ENCODE results near the gene ITGB5.
A peak's percentile ranks its signal among the peaks of the same experiment; 100 is the strongest.

Gene ITGB5, protein sequence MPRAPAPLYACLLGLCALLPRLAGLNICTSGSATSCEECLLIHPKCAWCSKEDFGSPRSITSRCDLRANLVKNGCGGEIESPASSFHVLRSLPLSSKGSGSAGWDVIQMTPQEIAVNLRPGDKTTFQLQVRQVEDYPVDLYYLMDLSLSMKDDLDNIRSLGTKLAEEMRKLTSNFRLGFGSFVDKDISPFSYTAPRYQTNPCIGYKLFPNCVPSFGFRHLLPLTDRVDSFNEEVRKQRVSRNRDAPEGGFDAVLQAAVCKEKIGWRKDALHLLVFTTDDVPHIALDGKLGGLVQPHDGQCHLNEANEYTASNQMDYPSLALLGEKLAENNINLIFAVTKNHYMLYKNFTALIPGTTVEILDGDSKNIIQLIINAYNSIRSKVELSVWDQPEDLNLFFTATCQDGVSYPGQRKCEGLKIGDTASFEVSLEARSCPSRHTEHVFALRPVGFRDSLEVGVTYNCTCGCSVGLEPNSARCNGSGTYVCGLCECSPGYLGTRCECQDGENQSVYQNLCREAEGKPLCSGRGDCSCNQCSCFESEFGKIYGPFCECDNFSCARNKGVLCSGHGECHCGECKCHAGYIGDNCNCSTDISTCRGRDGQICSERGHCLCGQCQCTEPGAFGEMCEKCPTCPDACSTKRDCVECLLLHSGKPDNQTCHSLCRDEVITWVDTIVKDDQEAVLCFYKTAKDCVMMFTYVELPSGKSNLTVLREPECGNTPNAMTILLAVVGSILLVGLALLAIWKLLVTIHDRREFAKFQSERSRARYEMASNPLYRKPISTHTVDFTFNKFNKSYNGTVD

DNA sequence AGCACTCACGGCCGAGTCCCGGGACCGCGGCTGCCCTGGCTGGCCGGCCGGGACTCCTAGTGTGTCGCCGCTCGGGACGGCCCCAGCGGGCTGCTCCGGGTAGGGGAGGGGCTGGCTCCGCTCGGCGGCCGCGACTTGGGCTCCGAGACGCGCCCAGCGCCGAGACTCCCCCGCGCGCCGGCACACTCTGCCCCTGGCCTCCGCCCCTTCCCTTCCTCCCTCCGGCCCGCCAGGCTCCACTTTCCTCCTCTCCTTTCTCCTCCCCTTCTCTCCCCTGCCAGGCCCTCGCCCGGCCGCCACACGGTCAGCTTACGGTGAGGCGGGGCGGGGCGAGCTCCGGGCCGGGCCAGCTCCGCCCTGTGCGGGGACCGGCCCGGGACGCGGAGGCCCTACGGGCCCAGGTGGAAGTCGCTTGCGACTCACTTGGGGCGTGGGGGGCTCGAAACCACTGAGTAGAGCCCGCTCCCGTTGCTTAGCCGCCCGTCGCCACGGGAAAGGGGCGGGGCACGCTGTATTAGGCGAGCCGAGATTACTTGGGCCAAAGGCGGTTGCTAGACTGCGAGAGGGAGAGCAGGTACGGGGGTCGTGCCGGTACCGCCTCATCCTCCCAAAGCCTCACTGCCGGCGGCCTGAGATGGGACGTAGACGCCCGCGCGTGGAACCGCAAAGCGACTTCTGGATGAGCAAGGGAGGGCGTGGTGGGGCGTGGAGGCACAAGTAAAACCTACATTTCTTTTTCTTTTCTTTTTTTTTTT, at the start of gene ITGB5:
TSS of gene ITGB5 (minus strand) at position 189 of the 755 bp plus-strand sequence. CDS start 365 bp downstream, outside the sequence.
- TF ChIP-seq, protein P1, sequence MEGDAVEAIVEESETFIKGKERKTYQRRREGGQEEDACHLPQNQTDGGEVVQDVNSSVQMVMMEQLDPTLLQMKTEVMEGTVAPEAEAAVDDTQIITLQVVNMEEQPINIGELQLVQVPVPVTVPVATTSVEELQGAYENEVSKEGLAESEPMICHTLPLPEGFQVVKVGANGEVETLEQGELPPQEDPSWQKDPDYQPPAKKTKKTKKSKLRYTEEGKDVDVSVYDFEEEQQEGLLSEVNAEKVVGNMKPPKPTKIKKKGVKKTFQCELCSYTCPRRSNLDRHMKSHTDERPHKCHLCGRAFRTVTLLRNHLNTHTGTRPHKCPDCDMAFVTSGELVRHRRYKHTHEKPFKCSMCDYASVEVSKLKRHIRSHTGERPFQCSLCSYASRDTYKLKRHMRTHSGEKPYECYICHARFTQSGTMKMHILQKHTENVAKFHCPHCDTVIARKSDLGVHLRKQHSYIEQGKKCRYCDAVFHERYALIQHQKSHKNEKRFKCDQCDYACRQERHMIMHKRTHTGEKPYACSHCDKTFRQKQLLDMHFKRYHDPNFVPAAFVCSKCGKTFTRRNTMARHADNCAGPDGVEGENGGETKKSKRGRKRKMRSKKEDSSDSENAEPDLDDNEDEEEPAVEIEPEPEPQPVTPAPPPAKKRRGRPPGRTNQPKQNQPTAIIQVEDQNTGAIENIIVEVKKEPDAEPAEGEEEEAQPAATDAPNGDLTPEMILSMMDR (IDR thresholded peaks at IDR 0.05; ENCODE audit: low read depth, low read length, missing control alignments): no peak
- DNase-seq (ENCODE audit: low read depth): peak; percentile 43
- peak within 1 kb of the TSS; percentile 70 for H3K4me3 ChIP-seq (ENCODE audit: low read depth, low read length)
- in situ Hi-C loops (cut with HindIII; ENCODE audit: low sequenced_read_pairs): no loop called here

DNA sequence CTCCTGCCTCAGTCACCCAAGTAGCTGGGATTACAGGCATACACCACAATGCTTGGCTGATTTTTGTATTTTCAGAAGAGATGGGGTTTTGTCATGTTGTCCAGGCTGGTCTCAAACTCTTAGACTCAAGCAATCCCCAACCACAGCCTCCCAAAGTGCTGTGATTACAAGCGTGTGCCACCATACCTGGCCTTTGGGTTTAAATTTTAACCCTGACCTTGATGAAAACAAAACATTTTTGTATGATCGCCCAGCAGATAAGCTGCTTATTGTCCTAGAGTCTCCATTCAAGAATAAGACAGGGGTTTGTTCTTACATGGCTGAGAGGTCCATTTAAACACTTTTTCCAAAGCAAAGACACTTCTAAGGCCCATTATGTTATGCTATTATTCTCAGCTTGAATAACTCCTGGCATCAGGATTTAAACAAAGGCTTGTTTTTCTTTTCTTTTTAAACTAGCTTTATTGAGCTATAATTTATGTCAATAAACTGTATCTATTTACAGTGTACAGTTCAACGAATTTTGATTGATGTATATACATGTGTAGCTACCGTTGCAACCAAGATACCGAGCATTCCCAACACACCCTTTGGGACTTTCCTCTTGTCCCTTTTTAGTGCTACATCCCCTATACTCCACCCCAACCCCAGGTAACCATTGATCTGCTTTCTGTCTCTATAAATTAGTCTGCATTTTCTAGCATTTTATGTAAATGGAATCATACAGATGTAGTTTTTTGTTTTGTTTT, 48.8 kb upstream of the ITGB5 start:
- TF ChIP-seq, protein P1 (IDR thresholded peaks at IDR 0.05; ENCODE audit: low read depth, low read length, missing control alignments): no peak
- no peak for DNase-seq (ENCODE audit: low read depth)
- in situ Hi-C loops (cut with HindIII; ENCODE audit: low sequenced_read_pairs): loop anchor here (10.0 kb wide), 1 partner anchor 499 kb away; no protein-coding TSS in a partner anchor
- no peak overlapping the region for H3K4me3 ChIP-seq (ENCODE audit: low read depth, low read length)

DNA sequence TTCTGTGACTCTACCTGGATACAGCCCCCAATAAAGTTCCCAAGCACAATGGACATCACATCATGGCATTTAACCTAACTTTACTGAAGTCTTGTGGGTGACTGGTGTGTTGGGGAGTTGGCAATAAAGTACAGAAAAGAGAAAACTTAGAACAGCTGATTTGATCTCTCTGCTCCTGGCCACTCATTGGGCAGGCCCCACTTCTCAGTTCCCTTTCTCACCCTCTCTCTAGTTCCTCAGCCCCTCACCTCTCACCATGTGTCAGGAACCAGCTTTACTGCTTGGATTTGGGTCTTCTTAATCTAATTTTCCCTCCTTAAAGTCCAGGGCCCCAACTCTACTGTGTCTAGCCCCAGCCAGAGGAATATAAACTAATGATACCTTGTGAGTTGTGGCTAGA, 48.1 kb upstream of the ITGB5 start:
- TF ChIP-seq, protein P1 (IDR thresholded peaks at IDR 0.05; ENCODE audit: low read depth, low read length, missing control alignments): no peak
- H3K4me3 ChIP-seq (ENCODE audit: low read depth, low read length): no peak overlapping the region
- no peak for DNase-seq (ENCODE audit: low read depth)
- in situ Hi-C loops (cut with HindIII; ENCODE audit: low sequenced_read_pairs): loop anchor here (10.0 kb wide), 1 partner anchor 500 kb away; no protein-coding TSS in a partner anchor

DNA sequence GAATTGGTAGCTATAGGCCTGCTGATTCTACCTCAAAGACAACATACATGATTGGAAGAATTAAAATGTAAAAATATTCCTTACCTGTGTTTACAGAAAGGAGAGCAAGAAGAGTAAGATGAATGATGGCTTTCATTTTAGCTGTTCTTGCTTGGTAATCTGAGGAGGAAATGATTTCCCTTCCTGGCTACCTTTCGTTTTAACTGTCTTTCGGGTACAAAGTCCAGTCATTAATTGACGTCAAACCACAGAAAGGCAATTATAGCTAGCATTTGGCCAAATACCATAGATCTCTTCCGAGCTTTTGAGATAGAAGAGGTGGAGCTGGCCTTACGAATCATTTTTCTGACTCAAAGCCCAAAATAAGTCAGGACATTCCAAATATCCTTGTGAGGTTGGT, 47.4 kb upstream of the ITGB5 start, which contains the start of gene MUC13:
TSS of gene MUC13 (minus strand) at position 175 of the 400 bp plus-strand sequence. CDS start at position 136, 39 bp downstream.
- in situ Hi-C loops (cut with HindIII; ENCODE audit: low sequenced_read_pairs): loop anchor here (10.0 kb wide), 1 partner anchor 500 kb away; no protein-coding TSS in a partner anchor
- no peak for DNase-seq (ENCODE audit: low read depth)
- TF ChIP-seq, protein P1 (IDR thresholded peaks at IDR 0.05; ENCODE audit: low read depth, low read length, missing control alignments): no peak
- no peak within 1 kb of the TSS for H3K4me3 ChIP-seq (ENCODE audit: low read depth, low read length)

DNA sequence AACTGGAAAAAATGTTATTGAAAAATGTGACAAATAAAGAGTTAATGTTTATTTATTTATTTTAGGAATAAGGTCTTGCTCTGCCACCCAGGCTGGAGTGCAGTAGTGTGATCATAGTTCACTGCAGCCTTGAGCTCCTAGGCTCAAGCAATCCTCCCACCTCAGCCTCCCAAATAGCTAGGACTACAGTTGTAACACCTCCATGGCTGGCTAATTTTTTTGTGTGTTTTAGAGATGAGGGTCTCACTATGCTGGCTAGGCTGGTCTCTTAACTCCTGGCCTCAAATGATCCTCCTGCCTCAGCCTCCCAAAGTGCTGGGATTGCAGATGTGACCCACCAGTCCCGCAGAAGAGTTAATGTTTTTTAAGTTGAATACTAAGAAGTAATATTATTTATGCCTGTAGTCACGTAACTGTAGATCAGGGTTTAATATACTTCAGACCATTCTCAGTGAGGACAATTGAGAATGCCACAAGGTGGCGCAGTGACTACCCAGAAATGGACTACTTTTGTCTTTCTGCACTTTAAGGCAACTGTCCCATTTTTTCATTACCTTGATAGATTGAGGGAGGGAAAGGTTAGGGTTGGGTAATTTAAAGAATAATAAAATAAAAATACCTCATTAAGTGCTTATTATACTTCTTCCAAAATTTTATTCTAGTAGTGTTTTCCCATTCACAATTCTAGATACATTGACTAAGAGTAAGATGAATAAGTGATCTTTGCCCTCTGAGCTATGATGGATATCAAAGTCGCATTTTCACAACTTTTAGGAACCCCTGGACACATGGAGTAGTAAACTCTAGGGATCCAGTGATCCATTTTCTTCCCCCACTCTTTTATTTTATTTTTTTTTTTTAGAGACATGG, 41.4 kb upstream of the ITGB5 start:
- TF ChIP-seq, protein P1 (IDR thresholded peaks at IDR 0.05; ENCODE audit: low read depth, low read length, missing control alignments): peak; percentile 80
- DNase-seq (ENCODE audit: low read depth): peak; percentile 53
- H3K4me3 ChIP-seq (ENCODE audit: low read depth, low read length): no peak overlapping the region
- in situ Hi-C loops (cut with HindIII; ENCODE audit: low sequenced_read_pairs): no loop called here
